Measurements from ENCODE around the gene CD38. TPM values are rescaled to one million over a fixed set of nuclear protein-coding genes. Genes with fewer than 3 reads are reported as not detected.

Gene CD38
- total RNA-seq, 2 donors from 2014 or later = 0.78 to 2.6 TPM

- ATAC-seq (no peak), DNase-seq (no peak)
- no peaks in the 10 kb centered on the region for H3K9me3 ChIP-seq
- no peaks in the 10 kb centered on the region for H3K36me3 ChIP-seq (replicated peaks in 1 of 2; ENCODE audit: insufficient read depth in 1 of 2, low read depth in 2 of 2)
- intact Hi-C loops (cut with DNase I) = loop anchor here (10.0 kb wide), 1 partner anchor 381 kb away; no protein-coding TSS in a partner anchor
- no peak overlapping the region for H3K27ac ChIP-seq
- no peaks in the 10 kb centered on the region for H3K4me1 ChIP-seq
- TF ChIP-seq, protein P1, sequence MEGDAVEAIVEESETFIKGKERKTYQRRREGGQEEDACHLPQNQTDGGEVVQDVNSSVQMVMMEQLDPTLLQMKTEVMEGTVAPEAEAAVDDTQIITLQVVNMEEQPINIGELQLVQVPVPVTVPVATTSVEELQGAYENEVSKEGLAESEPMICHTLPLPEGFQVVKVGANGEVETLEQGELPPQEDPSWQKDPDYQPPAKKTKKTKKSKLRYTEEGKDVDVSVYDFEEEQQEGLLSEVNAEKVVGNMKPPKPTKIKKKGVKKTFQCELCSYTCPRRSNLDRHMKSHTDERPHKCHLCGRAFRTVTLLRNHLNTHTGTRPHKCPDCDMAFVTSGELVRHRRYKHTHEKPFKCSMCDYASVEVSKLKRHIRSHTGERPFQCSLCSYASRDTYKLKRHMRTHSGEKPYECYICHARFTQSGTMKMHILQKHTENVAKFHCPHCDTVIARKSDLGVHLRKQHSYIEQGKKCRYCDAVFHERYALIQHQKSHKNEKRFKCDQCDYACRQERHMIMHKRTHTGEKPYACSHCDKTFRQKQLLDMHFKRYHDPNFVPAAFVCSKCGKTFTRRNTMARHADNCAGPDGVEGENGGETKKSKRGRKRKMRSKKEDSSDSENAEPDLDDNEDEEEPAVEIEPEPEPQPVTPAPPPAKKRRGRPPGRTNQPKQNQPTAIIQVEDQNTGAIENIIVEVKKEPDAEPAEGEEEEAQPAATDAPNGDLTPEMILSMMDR (IDR thresholded peaks at IDR 0.05) = no peak
- no peak for TF ChIP-seq POLR2A (IDR thresholded peaks at IDR 0.05)
- H3K4me3 ChIP-seq = no peak overlapping the region
- H3K27me3 ChIP-seq = no peaks in the 10 kb centered on the region
- 60 to 63% methylated on average over 4 of the region's 4 CpGs for WGBS, 2 donors
Observed at GRCh38 chr4:15883610-15884243, 105.6 kb downstream of the CD38 start.

DNA sequence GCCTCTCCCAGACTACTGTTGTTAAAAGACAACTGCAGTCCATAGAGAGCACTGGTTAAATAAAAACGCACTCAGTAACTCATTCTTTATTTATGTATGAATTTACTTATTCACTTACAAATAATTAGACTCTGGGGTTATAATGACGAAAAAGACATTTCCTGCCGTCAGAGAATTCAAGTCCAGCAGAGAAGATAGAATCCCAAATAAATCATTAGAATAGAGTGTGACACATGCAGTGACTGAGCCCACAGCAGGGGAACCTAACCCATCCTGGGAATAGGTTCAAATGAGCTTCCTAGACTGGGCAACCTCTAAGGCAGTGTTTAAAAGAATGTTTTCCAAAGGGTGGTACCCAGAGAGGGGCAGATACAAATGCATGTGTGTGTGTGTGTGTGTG lies 106.5 kb downstream of the CD38 start:
- H3K4me1 ChIP-seq = no peaks in the 10 kb centered on the region
- H3K27me3 ChIP-seq = no peaks in the 10 kb centered on the region
- H3K27ac ChIP-seq = no peak overlapping the region
- no peaks in the 10 kb centered on the region for H3K36me3 ChIP-seq (replicated peaks in 1 of 2; ENCODE audit: insufficient read depth in 1 of 2, low read depth in 2 of 2)
- DNase-seq (no peak), ATAC-seq (no peak)
- H3K4me3 ChIP-seq = no peak overlapping the region
- H3K9me3 ChIP-seq = no peaks in the 10 kb centered on the region
- no peak for TF ChIP-seq POLR2A (IDR thresholded peaks at IDR 0.05)
- TF ChIP-seq, protein P1 (IDR thresholded peaks at IDR 0.05) = no peak
- intact Hi-C loops (cut with DNase I) = loop anchor here (10.0 kb wide), 1 partner anchor 380 kb away; no protein-coding TSS in a partner anchor
- WGBS, 2 donors = 37 to 40% methylated on average over 3 of the region's 3 CpGs

DNA sequence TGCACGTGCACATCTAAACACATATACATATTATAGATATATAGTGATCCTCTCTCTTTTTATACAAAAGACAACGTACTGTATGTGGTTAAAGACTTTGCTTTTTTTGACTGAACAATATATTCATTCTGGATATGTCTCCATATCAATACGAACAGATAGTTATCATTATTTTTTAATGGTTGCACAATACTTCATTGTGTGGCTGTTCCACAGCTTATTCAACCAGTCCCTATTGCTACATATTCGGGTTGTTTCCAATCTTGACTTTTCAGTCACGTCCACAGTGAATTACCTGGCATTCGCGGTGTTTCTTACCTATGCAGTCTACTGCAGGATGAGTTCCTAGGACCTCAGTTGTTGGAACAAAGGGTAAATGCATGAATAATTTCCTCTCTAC lies 107.3 kb downstream of the CD38 start:
- intact Hi-C loops (cut with DNase I) = loop anchor here (10.0 kb wide), 1 partner anchor 379 kb away; no protein-coding TSS in a partner anchor

GRCh38 chr4:15888515-15888914 lies 110.4 kb downstream of the CD38 start:
- TF ChIP-seq POLR2A (IDR thresholded peaks at IDR 0.05) = no peak
- TF ChIP-seq, protein P1 (IDR thresholded peaks at IDR 0.05) = no peak
- DNase-seq (no peak), ATAC-seq (no peak)
- intact Hi-C loops (cut with DNase I) = loop anchor here (10.0 kb wide), 1 partner anchor 376 kb away; no protein-coding TSS in a partner anchor
- H3K4me1 ChIP-seq = no peaks in the 10 kb centered on the region
- H3K27me3 ChIP-seq = no peaks in the 10 kb centered on the region
- no peaks in the 10 kb centered on the region for H3K36me3 ChIP-seq (replicated peaks in 1 of 2; ENCODE audit: insufficient read depth in 1 of 2, low read depth in 2 of 2)
- no peak overlapping the region for H3K27ac ChIP-seq
- no peaks in the 10 kb centered on the region for H3K9me3 ChIP-seq
- 79 to 83% methylated on average over 9 of the region's 9 CpGs for WGBS, 2 donors
- H3K4me3 ChIP-seq = no peak overlapping the region

More for the DNA sequence above, 107.3 kb downstream of the CD38 start:
- no peaks in the 10 kb centered on the region for H3K36me3 ChIP-seq (replicated peaks in 1 of 2; ENCODE audit: insufficient read depth in 1 of 2, low read depth in 2 of 2)
- no peak overlapping the region for H3K27ac ChIP-seq
- TF ChIP-seq POLR2A (IDR thresholded peaks at IDR 0.05) = no peak
- TF ChIP-seq, protein P1 (IDR thresholded peaks at IDR 0.05) = no peak
- H3K27me3 ChIP-seq = no peaks in the 10 kb centered on the region
- WGBS, 2 donors = 62 to 63% methylated on average over 7 of the region's 7 CpGs
- no peak overlapping the region for H3K4me3 ChIP-seq
- no peaks in the 10 kb centered on the region for H3K9me3 ChIP-seq
- DNase-seq = no peak
- no peaks in the 10 kb centered on the region for H3K4me1 ChIP-seq
- ATAC-seq = no peak

Measured in body of pancreas (tissue), 4 donors.